Measurements from ENCODE around the gene CKAP2L.

The CKAP2L gene

GRCh38 chr2:112714836-112715631 is 49.4 kb downstream of the CKAP2L start:
- H3K4me2 ChIP-seq (ENCODE audit: low read depth, low read length, poor library complexity, severe bottlenecking): no peak overlapping the region
- no peaks in the 10 kb centered on the region for H3K27me3 ChIP-seq (ENCODE audit: insufficient read depth, low read length, poor library complexity, severe bottlenecking)
- no peak overlapping the region for H3K9ac ChIP-seq (ENCODE audit: low read depth, low read length, poor library complexity, severe bottlenecking)
- no peaks in the 10 kb centered on the region for H3K9me2 ChIP-seq (replicated peaks; ENCODE audit: low read depth, low read length)
- no peak overlapping the region for H3K4me3 ChIP-seq (ENCODE audit: low read length, poor library complexity, severe bottlenecking)
- no peaks in the 10 kb centered on the region; the same call in 1 of the 2 replicates for H3F3A ChIP-seq (ENCODE audit: low read depth)
- H3K36me3 ChIP-seq (ENCODE audit: insufficient read depth, low read length): no peaks in the 10 kb centered on the region
- TF ChIP-seq EZH2phosphoT487 (IDR thresholded peaks at IDR 0.05; ENCODE audit: borderline replicate concordance): no peak
- TF ChIP-seq, protein P1, sequence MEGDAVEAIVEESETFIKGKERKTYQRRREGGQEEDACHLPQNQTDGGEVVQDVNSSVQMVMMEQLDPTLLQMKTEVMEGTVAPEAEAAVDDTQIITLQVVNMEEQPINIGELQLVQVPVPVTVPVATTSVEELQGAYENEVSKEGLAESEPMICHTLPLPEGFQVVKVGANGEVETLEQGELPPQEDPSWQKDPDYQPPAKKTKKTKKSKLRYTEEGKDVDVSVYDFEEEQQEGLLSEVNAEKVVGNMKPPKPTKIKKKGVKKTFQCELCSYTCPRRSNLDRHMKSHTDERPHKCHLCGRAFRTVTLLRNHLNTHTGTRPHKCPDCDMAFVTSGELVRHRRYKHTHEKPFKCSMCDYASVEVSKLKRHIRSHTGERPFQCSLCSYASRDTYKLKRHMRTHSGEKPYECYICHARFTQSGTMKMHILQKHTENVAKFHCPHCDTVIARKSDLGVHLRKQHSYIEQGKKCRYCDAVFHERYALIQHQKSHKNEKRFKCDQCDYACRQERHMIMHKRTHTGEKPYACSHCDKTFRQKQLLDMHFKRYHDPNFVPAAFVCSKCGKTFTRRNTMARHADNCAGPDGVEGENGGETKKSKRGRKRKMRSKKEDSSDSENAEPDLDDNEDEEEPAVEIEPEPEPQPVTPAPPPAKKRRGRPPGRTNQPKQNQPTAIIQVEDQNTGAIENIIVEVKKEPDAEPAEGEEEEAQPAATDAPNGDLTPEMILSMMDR (conservative IDR thresholded peaks at IDR 0.05; ENCODE audit: low read length): no peak
- H3K9me3 ChIP-seq (ENCODE audit: insufficient read depth, low read depth, low read length): no peaks in the 10 kb centered on the region
- H4K20me1 ChIP-seq (ENCODE audit: insufficient read depth, low read length, poor library complexity, severe bottlenecking): no peaks in the 10 kb centered on the region
- no peak overlapping the region for H2AFZ ChIP-seq (ENCODE audit: low read length)
- H3K4me1 ChIP-seq (ENCODE audit: insufficient read depth, low read length, poor library complexity, severe bottlenecking): peaks cover 17% of the 10 kb centered on the region
- no peaks in the 10 kb centered on the region for H3K79me2 ChIP-seq (ENCODE audit: insufficient read depth, low read length)

- H3K4me1 ChIP-seq (ENCODE audit: insufficient read depth, low read length, poor library complexity, severe bottlenecking): peaks cover 23% of the 10 kb centered on the region
- no peak overlapping the region for H3K4me3 ChIP-seq (ENCODE audit: low read length, poor library complexity, severe bottlenecking)
- H3K9ac ChIP-seq (ENCODE audit: low read depth, low read length, poor library complexity, severe bottlenecking): no peak overlapping the region
- no peaks in the 10 kb centered on the region for H3K36me3 ChIP-seq (ENCODE audit: insufficient read depth, low read length)
- H3K9me2 ChIP-seq (replicated peaks; ENCODE audit: low read depth, low read length): no peaks in the 10 kb centered on the region
- H3K79me2 ChIP-seq (ENCODE audit: insufficient read depth, low read length): no peaks in the 10 kb centered on the region
- no peak overlapping the region for H2AFZ ChIP-seq (ENCODE audit: low read length)
- H3F3A ChIP-seq (ENCODE audit: low read depth): no peaks in the 10 kb centered on the region; the same call in 1 of the 2 replicates
- no peak for TF ChIP-seq EZH2phosphoT487 (IDR thresholded peaks at IDR 0.05; ENCODE audit: borderline replicate concordance)
- TF ChIP-seq, protein P1 (conservative IDR thresholded peaks at IDR 0.05; ENCODE audit: low read length): no peak
- no peaks in the 10 kb centered on the region for H3K27me3 ChIP-seq (ENCODE audit: insufficient read depth, low read length, poor library complexity, severe bottlenecking)
- H3K4me2 ChIP-seq (ENCODE audit: low read depth, low read length, poor library complexity, severe bottlenecking): no peak overlapping the region
- H4K20me1 ChIP-seq (ENCODE audit: insufficient read depth, low read length, poor library complexity, severe bottlenecking): no peaks in the 10 kb centered on the region
- no peaks in the 10 kb centered on the region for H3K9me3 ChIP-seq (ENCODE audit: insufficient read depth, low read depth, low read length)
Measured at GRCh38 chr2:112714331-112714730, 50.1 kb downstream of the CKAP2L start.

DNA sequence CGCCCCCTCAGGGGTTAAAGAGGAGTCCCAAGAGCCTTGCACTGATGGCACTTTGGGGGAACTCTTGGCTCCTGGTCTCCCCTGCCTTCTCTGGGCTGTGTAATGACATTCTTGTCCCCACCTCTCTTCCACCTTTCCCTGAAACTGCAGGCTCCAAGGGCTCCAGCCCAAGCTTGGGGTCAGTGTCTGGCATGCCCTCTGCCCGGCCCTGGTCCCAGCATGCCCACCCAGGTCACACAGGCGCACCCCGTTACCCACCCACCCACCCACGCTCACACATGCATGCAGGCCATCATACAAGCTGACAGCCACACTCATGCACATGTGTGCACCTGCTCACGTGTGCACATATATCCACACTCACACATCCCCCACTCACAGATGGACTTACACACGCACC is 50.5 kb downstream of the CKAP2L start:
- no peak overlapping the region for H3K4me2 ChIP-seq (ENCODE audit: low read depth, low read length, poor library complexity, severe bottlenecking)
- H3K36me3 ChIP-seq (ENCODE audit: insufficient read depth, low read length): no peaks in the 10 kb centered on the region
- no peak overlapping the region for H2AFZ ChIP-seq (ENCODE audit: low read length)
- H3K4me1 ChIP-seq (ENCODE audit: insufficient read depth, low read length, poor library complexity, severe bottlenecking): peaks cover 26% of the 10 kb centered on the region
- no peak for TF ChIP-seq EZH2phosphoT487 (IDR thresholded peaks at IDR 0.05; ENCODE audit: borderline replicate concordance)
- TF ChIP-seq, protein P1 (conservative IDR thresholded peaks at IDR 0.05; ENCODE audit: low read length): no peak
- no peaks in the 10 kb centered on the region for H3K79me2 ChIP-seq (ENCODE audit: insufficient read depth, low read length)
- no peaks in the 10 kb centered on the region for H3K9me2 ChIP-seq (replicated peaks; ENCODE audit: low read depth, low read length)
- H3K4me3 ChIP-seq (ENCODE audit: low read length, poor library complexity, severe bottlenecking): no peak overlapping the region
- H3K9me3 ChIP-seq (ENCODE audit: insufficient read depth, low read depth, low read length): no peaks in the 10 kb centered on the region
- no peaks in the 10 kb centered on the region; the same call in 1 of the 2 replicates for H3F3A ChIP-seq (ENCODE audit: low read depth)
- H3K27me3 ChIP-seq (ENCODE audit: insufficient read depth, low read length, poor library complexity, severe bottlenecking): no peaks in the 10 kb centered on the region
- H3K9ac ChIP-seq (ENCODE audit: low read depth, low read length, poor library complexity, severe bottlenecking): no peak overlapping the region
- no peaks in the 10 kb centered on the region for H4K20me1 ChIP-seq (ENCODE audit: insufficient read depth, low read length, poor library complexity, severe bottlenecking)

Data from Loucy (cell line).